ENCODE data around the gene LSM11.

DNA sequence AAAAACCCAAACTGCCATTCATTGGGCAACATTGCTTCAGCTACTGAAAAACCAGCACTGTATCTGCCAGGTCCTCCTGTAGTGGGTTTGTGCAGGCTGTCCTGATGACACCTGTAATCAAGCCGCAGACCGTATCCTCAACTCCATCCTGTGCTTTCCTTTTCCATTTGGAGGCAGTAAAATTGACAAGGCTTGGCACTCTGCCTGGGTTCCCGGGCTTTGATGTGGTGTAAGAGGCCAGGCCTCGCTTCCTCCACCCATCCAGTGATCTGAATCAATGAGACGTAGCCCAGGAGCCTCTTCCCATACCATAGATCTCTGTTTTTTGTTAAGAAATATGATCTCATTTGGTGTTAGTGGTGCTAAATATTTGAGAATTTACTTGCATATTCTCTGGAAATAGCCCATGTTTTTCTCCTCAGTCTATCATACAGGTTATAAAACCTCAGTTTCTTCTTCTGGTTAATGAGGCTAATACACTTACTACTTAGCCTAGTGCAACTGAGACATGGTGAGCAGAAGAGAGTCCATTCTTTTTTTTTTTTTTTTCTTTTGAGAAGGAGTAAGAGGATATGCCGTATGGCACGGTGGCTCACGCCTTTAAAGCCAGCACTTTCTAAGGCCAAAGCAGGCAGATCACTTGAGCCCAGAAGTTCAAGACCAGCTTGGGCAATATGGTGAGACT, 34.8 kb downstream of the LSM11 start:
- TF ChIP-seq, protein P1, sequence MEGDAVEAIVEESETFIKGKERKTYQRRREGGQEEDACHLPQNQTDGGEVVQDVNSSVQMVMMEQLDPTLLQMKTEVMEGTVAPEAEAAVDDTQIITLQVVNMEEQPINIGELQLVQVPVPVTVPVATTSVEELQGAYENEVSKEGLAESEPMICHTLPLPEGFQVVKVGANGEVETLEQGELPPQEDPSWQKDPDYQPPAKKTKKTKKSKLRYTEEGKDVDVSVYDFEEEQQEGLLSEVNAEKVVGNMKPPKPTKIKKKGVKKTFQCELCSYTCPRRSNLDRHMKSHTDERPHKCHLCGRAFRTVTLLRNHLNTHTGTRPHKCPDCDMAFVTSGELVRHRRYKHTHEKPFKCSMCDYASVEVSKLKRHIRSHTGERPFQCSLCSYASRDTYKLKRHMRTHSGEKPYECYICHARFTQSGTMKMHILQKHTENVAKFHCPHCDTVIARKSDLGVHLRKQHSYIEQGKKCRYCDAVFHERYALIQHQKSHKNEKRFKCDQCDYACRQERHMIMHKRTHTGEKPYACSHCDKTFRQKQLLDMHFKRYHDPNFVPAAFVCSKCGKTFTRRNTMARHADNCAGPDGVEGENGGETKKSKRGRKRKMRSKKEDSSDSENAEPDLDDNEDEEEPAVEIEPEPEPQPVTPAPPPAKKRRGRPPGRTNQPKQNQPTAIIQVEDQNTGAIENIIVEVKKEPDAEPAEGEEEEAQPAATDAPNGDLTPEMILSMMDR (IDR thresholded peaks at IDR 0.05; ENCODE audit: low read length) = no peak
- no peak for TF ChIP-seq EZH2phosphoT487 (IDR thresholded peaks at IDR 0.05; ENCODE audit: low read length)
